ENCODE measurements around the gene TKT. TPM values are rescaled to one million over a fixed set of nuclear protein-coding genes. Genes with fewer than 3 reads are reported as not detected.

The TKT gene
- total RNA-seq, 4 donors from 2014 or later = 468 to 962 (median 800) TPM

DNA sequence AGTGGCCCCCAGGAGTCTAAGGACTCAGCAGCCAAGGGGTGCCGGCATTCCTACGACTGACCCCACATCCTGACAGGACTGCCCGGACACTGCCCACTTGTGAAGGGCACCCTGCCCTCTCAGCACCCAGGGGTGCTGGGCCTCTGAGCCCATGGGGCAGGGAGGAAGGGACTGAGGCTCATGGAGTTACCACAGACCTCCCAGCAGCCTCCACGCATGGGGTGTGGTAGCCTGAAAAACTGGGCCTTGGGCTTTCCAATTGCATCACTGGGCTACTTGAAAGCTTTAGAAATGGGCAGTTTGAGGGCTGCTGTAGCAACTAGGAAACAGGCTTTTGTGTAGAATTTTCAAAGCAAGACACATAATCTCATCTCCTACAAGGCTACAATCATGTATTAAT, 13.2 kb downstream of the TKT start:
- peaks cover 60 to 75% of the 10 kb centered on the region in 2 donors for H3K4me1 ChIP-seq
- no peak for TF ChIP-seq POLR2A (IDR thresholded peaks at IDR 0.05)
- TF ChIP-seq, protein P1, sequence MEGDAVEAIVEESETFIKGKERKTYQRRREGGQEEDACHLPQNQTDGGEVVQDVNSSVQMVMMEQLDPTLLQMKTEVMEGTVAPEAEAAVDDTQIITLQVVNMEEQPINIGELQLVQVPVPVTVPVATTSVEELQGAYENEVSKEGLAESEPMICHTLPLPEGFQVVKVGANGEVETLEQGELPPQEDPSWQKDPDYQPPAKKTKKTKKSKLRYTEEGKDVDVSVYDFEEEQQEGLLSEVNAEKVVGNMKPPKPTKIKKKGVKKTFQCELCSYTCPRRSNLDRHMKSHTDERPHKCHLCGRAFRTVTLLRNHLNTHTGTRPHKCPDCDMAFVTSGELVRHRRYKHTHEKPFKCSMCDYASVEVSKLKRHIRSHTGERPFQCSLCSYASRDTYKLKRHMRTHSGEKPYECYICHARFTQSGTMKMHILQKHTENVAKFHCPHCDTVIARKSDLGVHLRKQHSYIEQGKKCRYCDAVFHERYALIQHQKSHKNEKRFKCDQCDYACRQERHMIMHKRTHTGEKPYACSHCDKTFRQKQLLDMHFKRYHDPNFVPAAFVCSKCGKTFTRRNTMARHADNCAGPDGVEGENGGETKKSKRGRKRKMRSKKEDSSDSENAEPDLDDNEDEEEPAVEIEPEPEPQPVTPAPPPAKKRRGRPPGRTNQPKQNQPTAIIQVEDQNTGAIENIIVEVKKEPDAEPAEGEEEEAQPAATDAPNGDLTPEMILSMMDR (IDR thresholded peaks at IDR 0.05) = no peak
- H3K27me3 ChIP-seq = no peaks in the 10 kb centered on the region
- DNase-seq = no peak
- 76 to 86% methylated on average over 3 of the region's 4 CpGs for WGBS, 2 donors
- no peak overlapping the region for H3K4me3 ChIP-seq (replicated peaks in 1 of 3)
- H3K36me3 ChIP-seq = peaks cover 37 to 42% of the 10 kb centered on the region in 2 donors
- peak overlapping the region in 2 of 3 donors; percentile 72 to 85 for H3K27ac ChIP-seq
- intact Hi-C loops (cut with DNase I) = no loop called here
- no peaks in the 10 kb centered on the region for H3K9me3 ChIP-seq

DNA sequence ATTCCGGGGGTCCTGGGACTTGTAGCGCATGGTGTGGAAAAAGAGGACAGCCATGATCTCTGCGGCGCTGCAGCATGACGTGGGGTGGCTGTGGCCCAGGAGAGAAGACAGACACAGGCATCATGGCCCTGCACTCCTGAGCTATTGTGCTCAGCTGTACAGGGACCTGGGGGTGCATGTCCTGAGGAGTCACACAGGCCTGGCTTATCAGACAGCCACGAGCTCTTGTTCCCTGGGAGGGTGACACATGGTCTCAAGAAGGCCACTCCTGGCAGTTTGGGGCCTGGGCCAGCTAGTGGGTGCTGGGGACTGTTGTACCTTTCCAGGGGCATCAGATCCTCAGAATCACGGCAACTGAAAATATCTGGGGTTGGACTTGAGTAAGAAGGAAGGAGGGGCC, 13.7 kb downstream of the TKT start:
- peaks cover 60 to 76% of the 10 kb centered on the region in 2 donors for H3K4me1 ChIP-seq

DNA sequence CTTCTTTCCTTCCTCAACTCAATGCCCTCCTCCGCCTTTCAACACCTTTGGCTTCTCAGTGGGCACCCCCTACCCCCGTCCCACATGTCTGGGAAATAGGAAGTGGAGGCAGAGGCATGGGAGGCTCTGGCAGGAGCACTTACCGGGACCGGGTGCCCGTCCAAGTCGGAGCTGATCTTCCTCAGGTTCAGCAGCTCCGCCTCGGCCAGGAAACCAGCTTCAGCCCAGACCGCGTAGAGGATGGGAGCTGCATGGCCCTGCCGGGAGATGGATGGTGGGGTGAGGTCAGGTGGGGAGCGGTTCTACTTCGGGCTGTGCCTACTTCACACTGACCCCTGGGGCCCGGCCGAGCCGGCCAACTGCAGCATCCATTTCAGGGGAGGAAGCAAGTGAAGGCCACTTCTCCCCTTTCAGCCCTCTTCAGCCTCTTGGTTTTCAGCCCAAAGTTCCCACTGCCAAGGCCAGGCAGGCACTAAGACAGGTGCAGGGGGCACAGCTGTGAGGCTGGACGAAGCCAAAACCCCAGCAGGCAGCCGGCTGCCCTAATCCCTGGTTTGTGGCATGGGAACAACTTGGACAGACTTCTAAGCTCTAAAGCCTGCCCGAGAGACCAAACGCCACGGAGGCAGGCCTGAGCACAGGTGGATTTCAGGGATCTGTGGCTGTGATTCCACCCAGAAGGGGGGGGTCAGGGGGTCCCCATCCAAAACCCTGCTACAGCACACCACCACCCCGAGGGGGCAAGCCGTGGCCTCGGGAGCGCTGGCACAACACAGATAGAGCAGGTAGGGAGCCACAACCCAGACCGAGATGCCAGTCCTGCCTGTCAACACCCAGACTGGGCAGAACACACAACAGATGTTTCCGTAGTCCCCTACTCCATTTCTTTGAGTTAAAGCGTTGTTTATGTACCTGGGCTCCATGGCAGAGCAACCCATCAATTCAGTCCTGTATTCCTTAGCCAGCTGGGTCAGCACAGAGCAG, 14.5 kb downstream of the TKT start:
- intact Hi-C loops (cut with DNase I) = no loop called here
- H3K4me1 ChIP-seq = peaks cover 65 to 85% of the 10 kb centered on the region in 2 donors
- H3K36me3 ChIP-seq = peaks cover 37 to 51% of the 10 kb centered on the region in 2 donors

More for the DNA sequence above, 13.7 kb downstream of the TKT start:
- Histone ChIP-seq H3K27ac (peak overlapping the region in 2 of 3 donors; percentile 72 to 85), H3K4me3 (replicated peaks in 1 of 3) (no peak overlapping the region), H3K9me3 (no peaks in the 10 kb centered on the region), H3K27me3 (no peaks in the 10 kb centered on the region), H3K36me3 (peaks cover 37 to 45% of the 10 kb centered on the region in 2 donors)
- 84 to 93% methylated on average over 6 to 7 of the region's 7 CpGs for WGBS, 2 donors
- intact Hi-C loops (cut with DNase I) = no loop called here
- peak; percentile 64 to 68 for DNase-seq
- no peak for TF ChIP-seq POLR2A (IDR thresholded peaks at IDR 0.05)
- TF ChIP-seq, protein P1 (IDR thresholded peaks at IDR 0.05) = no peak

DNA sequence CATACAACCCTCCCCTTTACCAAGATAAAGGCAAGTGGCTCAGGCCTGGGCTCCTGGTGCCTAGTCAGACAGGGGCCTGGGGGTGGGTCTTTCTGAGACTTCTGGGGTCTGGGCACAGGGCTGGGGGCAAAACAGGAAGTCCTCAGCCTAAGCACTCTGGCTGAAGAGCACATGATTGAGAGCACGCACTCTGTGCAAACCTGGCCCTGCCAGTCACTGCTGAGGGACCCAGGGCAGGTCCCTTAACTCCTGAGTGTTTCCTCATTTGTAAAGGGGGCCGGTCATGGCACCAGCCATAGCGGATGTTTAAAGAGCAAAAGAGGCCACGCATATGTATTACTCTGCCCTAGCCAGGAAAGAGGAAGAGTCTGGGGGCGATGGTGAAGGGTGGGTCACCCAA, 16.0 kb downstream of the TKT start:
- intact Hi-C loops (cut with DNase I) = no loop called here
- DNase-seq = no peak
- peaks cover 60 to 88% of the 10 kb centered on the region in 2 donors for H3K4me1 ChIP-seq
- no peak overlapping the region for H3K4me3 ChIP-seq (replicated peaks in 1 of 3)
- TF ChIP-seq POLR2A (IDR thresholded peaks at IDR 0.05) = no peak
- TF ChIP-seq, protein P1 (IDR thresholded peaks at IDR 0.05) = no peak
- no peaks in the 10 kb centered on the region for H3K9me3 ChIP-seq
- H3K36me3 ChIP-seq = peaks cover 46 to 56% of the 10 kb centered on the region in 2 donors
- no peaks in the 10 kb centered on the region for H3K27me3 ChIP-seq
- peak overlapping the region in 2 of 3 donors; percentile 72 to 85 for H3K27ac ChIP-seq
- 91 to 94% methylated on average over 5 of the region's 5 CpGs for WGBS, 2 donors

More for the DNA sequence above, 14.5 kb downstream of the TKT start:
- Histone ChIP-seq H3K9me3 (no peaks in the 10 kb centered on the region), H3K4me3 (replicated peaks in 1 of 3) (no peak overlapping the region), H3K27ac (peak overlapping the region in 2 of 3 donors; percentile 72 to 85), H3K27me3 (no peaks in the 10 kb centered on the region)
- TF ChIP-seq, protein P1 (IDR thresholded peaks at IDR 0.05) = no peak
- no peak for TF ChIP-seq POLR2A (IDR thresholded peaks at IDR 0.05)
- 92 to 97% methylated on average over 21 to 26 of the region's 28 CpGs for WGBS, 2 donors
- DNase-seq = no peak

DNA sequence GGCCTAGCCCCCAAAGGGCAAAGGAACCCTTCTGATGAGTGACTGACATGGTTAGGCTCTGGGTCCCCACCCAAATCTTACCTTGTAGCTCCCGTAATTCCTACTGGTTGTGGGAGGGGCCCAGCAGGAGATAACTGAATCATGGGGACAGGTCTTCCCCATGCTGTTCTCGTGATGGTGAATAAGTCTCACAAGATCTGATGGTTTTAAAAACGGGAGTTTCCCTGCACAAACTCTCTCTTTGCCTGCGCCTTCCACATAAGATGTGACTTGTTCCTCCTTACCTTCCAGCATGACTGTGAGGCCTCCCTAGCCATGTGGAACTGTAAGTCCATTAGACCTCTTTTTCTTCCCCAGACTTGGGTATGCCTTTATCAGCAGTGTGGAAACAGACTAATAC, 16.9 kb downstream of the TKT start:
- WGBS, 2 donors = 87 to 96% methylated on average over 4 of the region's 4 CpGs
- H3K27ac ChIP-seq = peak overlapping the region; percentile 37 to 85 (median 72)
- H3K4me1 ChIP-seq = peaks cover 52 to 79% of the 10 kb centered on the region in 2 donors
- no peaks in the 10 kb centered on the region for H3K27me3 ChIP-seq
- TF ChIP-seq, protein P1 (IDR thresholded peaks at IDR 0.05) = no peak
- no peak for TF ChIP-seq POLR2A (IDR thresholded peaks at IDR 0.05)
- DNase-seq = no peak
- no peaks in the 10 kb centered on the region for H3K9me3 ChIP-seq
- intact Hi-C loops (cut with DNase I) = no loop called here
- no peak overlapping the region for H3K4me3 ChIP-seq (replicated peaks in 1 of 3)
- peaks cover 55 to 65% of the 10 kb centered on the region in 2 donors for H3K36me3 ChIP-seq
